GM19043 (cell line): Measurements from ENCODE around the gene TMEM63B.
"Not testable (repeated sequence)": the region's sequence is repeated elsewhere in the genome, so short reads cannot be mapped to it uniquely, and the experiment has no call there.

Source experiments
- ATAC-seq: cut with Tn5 transposase; IDR thresholded peaks from one replicate; pipeline ENCODE4 v1.9.1; 2021; ENCODE audit warnings: low read depth; ENCODE audit not compliant: unreplicated experiment

The TMEM63B gene

DNA sequence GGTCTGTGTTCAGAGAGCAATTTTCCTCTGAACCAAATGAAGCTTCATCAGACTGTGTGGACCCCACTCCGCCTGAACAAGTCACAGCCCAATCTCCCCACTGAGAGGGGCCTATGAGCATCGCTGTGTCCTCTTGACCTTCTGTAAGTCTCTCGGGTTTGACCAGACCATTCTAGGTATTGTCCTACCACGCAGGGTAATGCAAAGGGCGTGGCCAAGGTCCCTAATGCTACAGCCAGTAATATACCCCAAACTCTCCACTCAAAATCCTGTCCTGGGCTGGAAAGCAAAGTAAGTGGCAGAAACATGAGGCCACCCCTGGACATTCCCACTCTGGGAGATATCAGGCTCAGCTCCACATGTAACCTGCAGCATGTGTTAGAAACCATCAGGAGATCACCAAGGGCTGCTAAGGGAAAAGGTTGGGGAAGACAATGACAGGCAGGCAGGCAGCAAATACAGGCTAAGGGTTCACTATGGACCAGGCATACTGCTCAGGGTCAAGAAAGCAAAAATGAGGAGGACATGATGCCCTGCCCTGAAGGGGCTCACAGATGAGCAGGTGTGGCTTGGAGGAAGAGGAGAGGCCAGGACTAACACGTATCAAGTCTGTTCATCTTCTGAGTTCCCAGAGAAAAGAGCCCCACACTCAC lies 33.5 kb upstream of the TMEM63B start:
- no peak for ATAC-seq

DNA sequence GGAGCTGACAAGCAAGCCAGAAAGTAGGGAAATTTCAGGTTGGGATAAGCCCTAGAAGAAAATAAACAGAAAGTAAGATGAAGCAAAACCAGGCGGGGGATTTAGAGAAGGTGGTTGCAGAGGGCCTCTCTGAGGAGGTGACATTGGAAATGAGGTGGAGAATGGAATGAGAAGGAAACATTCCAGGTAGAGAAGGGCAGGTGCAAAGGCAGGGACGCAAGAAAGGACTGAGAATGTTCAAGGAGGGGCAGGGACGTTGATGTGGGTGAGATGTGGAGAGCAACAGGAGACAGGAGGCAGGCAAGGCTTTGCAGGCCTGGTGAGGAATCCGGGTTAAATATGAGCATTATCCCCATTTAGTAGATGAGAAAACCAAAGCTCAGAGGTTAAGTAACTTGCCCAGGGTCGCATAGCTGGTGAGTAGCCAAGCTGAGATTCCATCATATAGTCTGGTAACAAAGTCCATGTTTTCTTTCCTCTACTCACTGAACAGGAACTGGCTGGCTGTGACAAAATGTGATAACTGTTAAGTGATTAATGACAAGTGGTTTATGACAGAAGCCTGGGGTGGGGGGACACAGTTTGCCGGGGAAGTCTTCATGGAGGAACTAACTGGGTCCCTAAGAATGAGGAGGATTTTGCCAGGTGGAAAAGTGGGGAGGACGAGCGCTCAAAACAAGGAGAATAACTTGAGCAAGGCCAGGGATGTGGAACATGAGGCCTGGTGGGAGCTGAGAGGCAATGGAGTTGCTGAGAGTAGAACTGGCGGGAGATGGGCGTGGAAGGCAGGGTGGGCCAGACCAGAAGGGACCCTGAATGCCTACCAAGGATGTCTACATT lies 32.7 kb upstream of the TMEM63B start:
- ATAC-seq, result no peak

DNA sequence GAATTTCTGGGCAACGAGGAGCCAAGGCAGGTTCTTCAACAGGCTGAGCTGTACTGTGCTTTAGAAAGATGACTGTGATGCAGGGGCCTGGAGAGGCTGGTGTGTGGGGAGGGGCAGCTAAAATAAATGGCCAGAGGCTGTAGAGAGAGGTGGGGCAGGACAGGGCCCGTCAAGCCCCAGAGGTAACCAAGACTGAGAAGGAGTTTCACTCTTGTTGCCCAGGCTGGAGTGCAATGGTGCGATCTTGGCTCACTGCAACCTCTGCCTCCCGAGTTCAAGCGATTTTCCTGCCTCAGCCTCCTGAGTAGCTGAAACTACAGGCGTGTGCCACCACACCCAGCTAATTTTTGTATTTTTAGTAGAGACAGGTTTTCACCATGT lies 32.1 kb upstream of the TMEM63B start:
- not testable (repeated sequence) for ATAC-seq

- no peak for ATAC-seq
Measured at GRCh38 chr6:44096612-44097011, 30.7 kb upstream of the TMEM63B start.

DNA sequence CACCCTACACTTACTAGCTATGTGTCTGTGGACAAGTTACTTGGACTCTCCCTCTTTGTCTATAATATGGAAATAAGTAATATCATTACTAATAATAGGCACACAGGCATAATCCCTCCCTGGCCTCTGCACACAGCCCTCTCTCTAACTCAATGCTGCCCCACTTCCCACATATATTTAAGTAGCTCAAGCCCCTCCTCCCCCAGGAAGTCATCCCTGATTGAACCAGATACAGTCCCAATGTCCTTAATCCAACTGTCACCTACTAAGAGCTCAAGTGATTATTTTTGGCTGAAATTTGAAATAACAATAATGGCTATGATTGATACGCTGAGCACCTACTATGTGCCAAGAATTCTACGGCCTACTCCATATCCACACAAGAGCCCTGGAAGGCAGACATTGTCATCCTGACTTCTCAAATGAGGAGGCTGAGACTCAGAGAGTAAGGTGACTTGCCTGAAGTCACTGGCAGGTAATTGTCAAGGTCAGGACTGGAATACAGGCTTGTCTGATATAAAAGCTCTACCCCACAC lies 29.5 kb upstream of the TMEM63B start:
- ATAC-seq, result no peak

- no peak for ATAC-seq
Measured at GRCh38 chr6:44099192-44099591, 28.2 kb upstream of the TMEM63B start.

DNA sequence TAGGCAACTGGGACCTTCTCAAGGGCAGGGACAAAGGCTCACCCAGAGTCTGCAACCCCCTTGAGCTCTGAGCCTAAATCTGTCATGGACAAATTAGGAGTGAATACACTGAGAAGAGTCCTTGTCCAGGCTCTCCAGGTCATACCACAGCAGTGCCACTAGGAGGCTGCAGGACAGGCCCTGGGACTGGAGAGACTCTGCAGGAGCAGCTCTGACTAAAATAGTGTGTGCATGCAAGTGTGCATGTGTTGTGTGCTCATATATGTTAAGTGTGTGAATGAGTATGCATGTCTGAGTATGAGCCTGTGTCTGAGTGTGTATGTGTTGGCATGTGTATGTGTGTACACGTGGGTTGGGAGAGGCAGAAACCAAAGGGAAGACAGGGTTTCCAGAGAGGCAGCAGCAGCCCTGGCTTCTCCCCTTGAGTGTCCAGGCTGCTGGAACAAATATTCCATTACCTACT lies 27.2 kb upstream of the TMEM63B start:
- ATAC-seq, result no peak

GRCh38 chr6:44101832-44102231 lies 25.5 kb upstream of the TMEM63B start:
- no peak for ATAC-seq

GRCh38 chr6:44102527-44102926 lies 24.8 kb upstream of the TMEM63B start:
- ATAC-seq, result no peak

- no peak for ATAC-seq
Measured at GRCh38 chr6:44104481-44105021, 22.8 kb upstream of the TMEM63B start.

- ATAC-seq, result no peak
Measured at GRCh38 chr6:44105146-44105545, 22.2 kb upstream of the TMEM63B start.

DNA sequence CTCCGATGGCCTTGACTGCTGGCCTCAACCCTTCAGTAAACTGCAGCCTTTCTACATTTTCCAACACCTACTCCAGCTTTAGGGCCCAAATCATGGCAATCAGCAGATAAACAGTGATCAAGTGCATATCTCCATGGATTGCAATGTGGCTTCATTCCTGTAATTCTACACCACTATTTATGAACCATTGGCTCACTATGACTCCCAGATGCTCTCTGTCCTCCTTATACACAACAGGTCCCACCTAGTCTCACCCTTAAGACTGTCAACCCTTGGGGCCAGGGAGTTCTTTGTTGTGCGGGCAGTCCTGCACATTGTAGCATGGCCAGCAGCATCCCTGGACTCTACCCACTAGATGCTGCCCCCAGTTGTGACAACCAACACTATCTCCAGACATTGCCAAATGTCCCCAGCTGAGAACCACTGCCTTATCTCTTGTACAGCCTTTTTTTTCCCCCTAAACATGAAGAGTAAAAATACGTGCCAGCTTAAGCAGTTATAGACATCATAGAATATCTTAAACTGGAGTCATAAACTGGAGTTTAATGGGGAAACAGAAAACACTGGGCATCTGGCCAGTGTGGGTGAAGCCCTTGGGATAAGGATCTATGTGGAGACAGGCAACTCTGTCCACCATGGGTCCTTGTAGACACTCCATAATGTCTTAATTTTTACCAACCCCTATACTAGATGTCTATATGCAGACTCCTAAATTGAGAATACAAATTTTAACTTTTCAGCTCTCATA lies 21.2 kb upstream of the TMEM63B start:
- no peak for ATAC-seq

DNA sequence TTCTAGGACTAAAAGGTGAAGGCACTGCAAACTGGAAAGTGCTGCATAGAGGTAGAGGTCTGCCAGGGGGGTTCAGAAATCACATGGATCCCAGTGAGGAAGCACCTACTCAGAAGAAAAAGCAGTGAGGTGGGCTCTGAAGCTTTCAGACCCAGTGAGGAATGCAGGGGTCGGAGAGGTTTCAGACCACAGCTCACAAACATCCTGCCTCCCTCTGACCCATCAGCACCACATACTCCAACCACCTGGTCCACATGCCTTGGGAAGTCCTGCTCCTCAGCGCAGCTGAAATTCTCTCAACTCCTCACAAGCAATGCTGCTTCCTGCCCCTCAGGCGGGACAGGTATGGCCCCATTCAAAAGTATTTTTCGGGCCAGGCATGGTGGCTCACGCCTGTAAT lies 20.3 kb upstream of the TMEM63B start:
- no peak for ATAC-seq

GRCh38 chr6:44108471-44108870 lies 18.9 kb upstream of the TMEM63B start:
- no peak for ATAC-seq

DNA sequence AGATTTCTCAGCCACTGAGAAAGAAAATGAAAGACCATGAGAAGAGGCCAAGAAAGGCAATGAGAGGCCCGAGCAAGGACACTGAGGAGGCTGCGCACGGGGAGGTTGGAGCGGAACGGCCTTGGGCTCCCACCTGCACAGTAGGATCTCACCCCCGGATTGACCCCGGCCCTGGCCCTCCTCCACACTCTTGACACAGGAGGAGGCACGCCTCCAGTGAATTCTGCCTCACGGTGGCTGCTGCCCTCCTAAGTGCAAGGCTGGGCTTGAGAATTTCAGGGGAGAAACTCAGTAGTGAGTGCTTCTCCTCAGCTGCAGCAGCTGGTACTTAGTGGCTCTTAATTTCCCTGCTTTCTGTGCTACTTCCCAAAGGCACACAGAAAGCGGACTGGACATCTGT lies 18.1 kb upstream of the TMEM63B start:
- no peak for ATAC-seq

GRCh38 chr6:44110005-44110676 lies 17.2 kb upstream of the TMEM63B start:
- no peak for ATAC-seq

DNA sequence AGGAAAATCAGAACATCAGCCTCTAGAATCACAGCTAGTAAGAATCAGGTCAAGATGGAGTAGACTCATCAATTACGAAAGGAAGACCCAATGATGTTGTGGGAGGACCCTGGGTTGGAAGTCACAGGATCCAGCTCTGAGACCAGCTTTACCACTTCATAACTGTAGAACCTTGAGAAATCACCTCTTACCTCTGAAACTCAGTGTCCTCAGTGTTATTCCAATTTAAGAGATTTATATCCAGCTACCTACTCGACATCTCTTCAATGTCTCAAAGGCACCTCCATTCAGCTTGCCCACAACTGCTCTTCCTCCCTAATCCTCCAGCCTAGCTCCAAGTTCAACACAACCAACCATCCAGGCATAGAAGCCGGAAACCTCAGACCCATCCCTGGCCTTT lies 16.4 kb upstream of the TMEM63B start:
- ATAC-seq, result no peak

DNA sequence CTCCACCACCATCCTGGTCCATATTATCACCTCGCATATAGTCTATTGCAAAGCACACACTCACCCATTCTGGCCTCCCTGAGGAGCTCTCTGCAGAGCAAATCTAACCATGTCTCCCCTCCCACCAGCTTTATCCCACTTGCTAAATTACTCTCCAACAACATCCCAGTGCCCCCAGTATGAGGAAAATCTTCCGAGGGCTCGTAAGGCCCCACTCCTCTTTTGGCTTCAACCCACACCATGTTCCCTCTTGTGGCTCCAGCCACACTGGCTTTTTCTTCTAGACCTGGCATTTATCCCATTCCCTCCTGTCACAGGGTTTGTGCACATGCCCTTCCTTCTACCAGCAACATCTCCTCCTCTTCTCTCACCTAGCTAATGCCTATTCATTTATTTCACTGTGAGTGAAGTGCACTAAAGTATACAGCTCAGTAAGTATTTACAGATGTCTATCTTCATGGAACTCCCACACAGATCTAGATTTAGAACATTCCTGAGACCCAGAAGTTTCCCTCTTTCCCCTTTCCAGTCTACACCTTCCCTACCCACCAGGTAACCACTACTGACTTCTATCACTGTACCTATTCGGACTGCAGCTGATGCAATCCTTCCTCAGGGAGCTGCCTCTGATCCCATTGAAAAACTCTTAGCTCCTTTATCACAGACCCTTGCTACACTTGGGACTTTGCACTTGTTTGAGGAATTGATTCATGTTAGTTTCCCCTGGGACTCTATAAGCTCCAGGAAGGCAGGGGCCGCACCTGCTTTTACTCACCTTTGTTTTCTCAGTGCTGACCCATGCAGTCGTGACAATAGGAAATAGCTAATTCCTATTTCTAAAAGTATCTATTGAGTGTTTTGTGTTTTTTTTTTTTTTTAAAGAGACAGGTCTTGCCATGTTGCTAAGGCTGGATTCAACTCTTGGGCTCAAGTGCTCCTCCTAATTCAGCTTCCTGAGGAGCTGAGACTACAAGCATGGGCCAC lies 15.6 kb upstream of the TMEM63B start:
- ATAC-seq, result no peak

- no peak for ATAC-seq
Measured at GRCh38 chr6:44113414-44113813, 13.9 kb upstream of the TMEM63B start.
